GM19351 (cell line): ENCODE results near the gene LRRFIP2.
"Not testable (repeated sequence)": the region's sequence is repeated elsewhere in the genome, so short reads cannot be mapped to it uniquely, and the experiment has no call there.

Source experiments
- ATAC-seq: cut with Tn5 transposase; IDR thresholded peaks from one replicate; pipeline ENCODE4 v1.9.1; 2021; ENCODE audit warnings: mild to moderate bottlenecking, moderate library complexity; ENCODE audit not compliant: unreplicated experiment

Gene LRRFIP2

GRCh38 chr3:37122069-37122468 is 52.3 kb downstream of the LRRFIP2 start:
- ATAC-seq: not testable (repeated sequence)

GRCh38 chr3:37118163-37118562 is 56.2 kb downstream of the LRRFIP2 start:
- no peak for ATAC-seq

GRCh38 chr3:37117548-37117947 is 56.8 kb downstream of the LRRFIP2 start:
- ATAC-seq: no peak

GRCh38 chr3:37116998-37117397 is 57.4 kb downstream of the LRRFIP2 start:
- no peak for ATAC-seq

GRCh38 chr3:37115446-37115845 is 58.9 kb downstream of the LRRFIP2 start:
- no peak for ATAC-seq

GRCh38 chr3:37114251-37115145 is 59.9 kb downstream of the LRRFIP2 start:
- no peak for ATAC-seq

GRCh38 chr3:37112987-37113386 is 61.4 kb downstream of the LRRFIP2 start:
- ATAC-seq: no peak

- no peak for ATAC-seq
These were observed 63.2 kb downstream of the LRRFIP2 start for GRCh38 chr3:37111199-37111598.

- ATAC-seq: no peak
These were observed 66.5 kb downstream of the LRRFIP2 start for GRCh38 chr3:37107846-37108245.

GRCh38 chr3:37103103-37103808 is 71.1 kb downstream of the LRRFIP2 start:
- ATAC-seq: no peak

- no peak for ATAC-seq
These were observed 74.0 kb downstream of the LRRFIP2 start for GRCh38 chr3:37100411-37100810.

- ATAC-seq: no peak
These were observed 74.9 kb downstream of the LRRFIP2 start for GRCh38 chr3:37099469-37099868.

- no peak for ATAC-seq
These were observed 75.5 kb downstream of the LRRFIP2 start for GRCh38 chr3:37098884-37099283.

- ATAC-seq: no peak
These were observed 76.6 kb downstream of the LRRFIP2 start for GRCh38 chr3:37097776-37098175.

GRCh38 chr3:37096975-37097374 is 77.4 kb downstream of the LRRFIP2 start:
- ATAC-seq: no peak

GRCh38 chr3:37096288-37096687 is 78.1 kb downstream of the LRRFIP2 start:
- no peak for ATAC-seq

- no peak for ATAC-seq
These were observed 79.7 kb downstream of the LRRFIP2 start for GRCh38 chr3:37094636-37095035.

- no peak for ATAC-seq
These were observed 80.9 kb downstream of the LRRFIP2 start for GRCh38 chr3:37093481-37093880.

GRCh38 chr3:37092484-37092883 is 81.9 kb downstream of the LRRFIP2 start:
- no peak for ATAC-seq

- ATAC-seq: no peak
These were observed 86.5 kb downstream of the LRRFIP2 start for GRCh38 chr3:37087870-37088269.

- no peak for ATAC-seq
These were observed 87.5 kb downstream of the LRRFIP2 start for GRCh38 chr3:37086918-37087317.

- no peak for ATAC-seq
These were observed 92.1 kb downstream of the LRRFIP2 start for GRCh38 chr3:37082317-37082716.
